HG03460 (cell line): ENCODE measurements around the gene THAP3.
"Not testable (repeated sequence)": the region's sequence is repeated elsewhere in the genome, so short reads cannot be mapped to it uniquely, and the experiment has no call there.

Experiments
- ATAC-seq: cut with Tn5 transposase; IDR thresholded peaks from one replicate; pipeline ENCODE4 v1.9.1; 2021; ENCODE audit not compliant: unreplicated experiment

The THAP3 gene

DNA sequence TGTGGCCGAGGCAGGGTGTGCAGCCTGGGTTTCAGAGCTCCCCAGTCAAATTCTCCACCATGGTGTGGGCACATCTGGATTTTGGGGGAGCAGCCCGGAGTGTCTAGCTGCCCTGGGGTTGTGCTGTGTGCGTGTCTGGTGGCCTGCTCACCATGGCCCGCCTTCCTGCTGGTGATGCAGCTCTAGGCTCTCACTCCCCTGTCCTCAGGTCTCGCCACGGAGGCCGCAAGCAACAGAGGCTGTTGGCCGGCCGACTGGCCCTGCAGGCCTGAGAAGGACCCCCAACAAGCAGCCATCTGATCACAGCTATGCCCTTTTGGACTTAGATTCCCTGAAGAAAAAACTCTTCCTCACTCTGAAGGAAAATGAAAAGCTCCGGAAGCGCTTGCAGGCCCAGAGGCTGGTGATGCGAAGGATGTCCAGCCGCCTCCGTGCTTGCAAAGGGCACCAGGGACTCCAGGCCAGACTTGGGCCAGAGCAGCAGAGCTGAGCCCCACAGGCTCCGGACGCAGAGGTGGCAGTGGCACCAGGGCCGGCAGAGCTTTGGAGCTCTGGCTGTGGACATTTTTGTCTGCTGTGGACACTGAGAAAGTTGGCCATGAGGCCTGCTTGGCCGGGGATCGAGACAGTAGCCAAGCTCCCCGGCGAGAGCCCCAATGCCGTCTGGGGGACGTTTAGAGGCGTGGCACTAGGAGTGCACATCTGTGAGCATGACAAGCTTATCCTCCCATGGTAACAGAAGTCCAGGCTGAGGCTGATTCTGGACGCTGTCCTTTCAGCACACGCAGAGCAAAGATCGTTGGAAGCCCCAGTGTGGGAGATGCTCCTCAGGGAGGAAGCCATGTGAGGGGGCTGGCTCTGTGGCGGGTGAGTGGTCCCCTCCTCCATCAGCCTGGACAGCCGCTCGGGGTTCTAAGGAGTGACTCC is 8.2 kb downstream of the THAP3 start:
- ATAC-seq = no peak

DNA sequence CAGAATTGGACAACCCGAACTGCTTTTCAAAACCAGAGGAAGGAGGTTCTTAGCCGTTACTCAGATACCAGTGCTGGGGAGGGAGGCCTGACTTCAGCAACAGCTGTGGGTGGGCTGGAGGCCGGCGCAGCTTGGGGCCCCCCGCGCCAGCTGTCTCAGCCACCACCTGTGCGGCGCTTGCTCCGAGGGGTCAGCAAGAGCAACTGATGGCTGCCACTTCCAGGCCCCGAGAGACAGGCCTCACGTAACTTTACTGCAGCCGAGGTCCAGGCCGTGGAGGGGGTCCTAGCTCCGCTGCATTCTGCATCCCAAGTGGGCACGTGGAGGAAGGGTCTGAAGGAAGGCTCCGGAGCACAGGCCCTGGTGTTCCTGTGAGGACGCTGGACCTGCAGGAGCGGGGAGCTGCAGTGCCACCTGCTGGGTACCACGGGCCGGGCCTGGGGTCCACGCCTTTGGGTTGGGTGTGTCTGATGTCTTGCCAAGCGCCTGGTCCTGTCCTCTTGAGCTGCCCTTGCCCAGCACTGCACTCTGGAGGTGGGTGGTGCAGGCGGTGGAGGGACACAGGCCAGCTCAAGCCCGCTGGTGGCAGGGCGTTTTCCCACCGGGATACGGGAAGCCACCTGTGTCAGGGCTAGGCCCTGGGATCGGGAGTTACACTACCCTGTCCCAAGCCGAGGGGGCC is 9.8 kb downstream of the THAP3 start:
- no peak for ATAC-seq

DNA sequence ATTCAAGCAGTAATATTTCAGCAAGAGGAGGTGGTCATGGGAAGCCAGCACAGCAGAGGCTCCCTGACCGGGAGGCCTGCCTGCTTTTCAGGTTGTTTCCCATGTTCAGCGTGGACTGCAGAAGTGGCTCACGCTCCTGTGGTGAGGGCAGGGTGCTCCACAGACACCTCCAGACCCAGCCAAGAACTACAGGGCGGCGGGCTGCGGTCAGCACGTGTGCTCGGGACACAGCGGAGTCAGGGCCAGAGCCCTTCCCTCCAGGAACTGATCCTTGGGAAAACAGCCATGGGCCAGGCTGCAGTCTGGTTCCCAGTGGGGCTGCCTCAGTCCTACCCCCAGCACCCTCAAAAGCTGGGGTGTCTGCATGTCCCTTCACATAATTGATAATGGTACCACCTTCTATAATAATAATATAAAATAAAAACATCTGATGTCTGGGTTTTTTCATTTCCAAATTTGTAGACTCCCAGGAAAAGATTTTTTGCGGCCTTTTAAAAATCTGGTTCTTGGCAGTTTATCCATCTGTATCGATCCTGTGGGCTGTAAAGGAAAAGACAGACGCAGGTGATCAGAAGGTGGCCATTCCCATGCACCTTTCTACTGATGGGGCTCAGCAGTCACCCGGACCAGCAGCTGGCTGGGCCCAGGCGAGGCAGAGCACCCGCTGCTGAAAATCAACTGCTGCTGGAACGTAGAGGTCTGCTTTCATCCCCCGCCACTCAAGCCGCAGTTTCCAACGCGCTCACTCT is 10.7 kb downstream of the THAP3 start:
- ATAC-seq = no peak

DNA sequence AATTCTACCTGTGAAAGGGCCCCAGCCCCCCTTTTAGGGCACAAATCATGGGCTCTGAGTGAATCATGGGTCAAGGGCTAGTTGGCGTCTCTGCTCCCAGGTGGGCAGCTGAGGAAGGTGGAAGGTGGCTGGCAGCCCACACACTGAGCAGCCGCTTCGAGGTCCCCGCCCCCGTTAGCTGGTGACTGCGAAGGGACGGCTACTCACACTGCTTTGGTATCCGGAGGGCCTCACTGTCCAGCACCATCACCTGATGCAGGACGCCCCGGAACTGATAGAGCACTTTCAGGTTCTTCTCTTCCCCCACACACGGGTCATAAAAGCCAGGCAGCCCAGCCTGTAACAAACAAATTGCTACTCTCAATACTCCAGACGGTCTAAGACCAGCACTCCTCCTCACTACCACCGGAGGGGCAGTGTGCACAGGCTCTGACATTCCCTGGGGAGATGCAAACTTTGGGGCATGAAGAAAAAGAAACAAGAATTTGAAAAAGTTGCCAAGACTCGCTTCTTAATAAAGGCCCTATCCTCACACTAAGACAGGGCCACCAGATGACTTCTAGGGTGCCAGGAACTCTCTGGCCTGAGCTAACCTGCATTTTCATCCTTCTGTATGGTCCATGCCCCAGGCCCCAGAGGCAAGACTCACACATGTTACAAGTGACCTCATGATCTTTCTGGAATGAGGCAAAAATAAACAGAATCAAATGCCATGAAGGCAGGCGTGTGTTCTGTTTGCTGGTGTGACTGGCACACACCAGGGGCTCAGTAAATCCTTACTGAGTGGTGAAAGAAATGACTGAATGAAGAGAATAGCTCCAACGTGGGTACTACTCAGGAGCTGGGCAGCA is 11.5 kb downstream of the THAP3 start:
- no peak for ATAC-seq

DNA sequence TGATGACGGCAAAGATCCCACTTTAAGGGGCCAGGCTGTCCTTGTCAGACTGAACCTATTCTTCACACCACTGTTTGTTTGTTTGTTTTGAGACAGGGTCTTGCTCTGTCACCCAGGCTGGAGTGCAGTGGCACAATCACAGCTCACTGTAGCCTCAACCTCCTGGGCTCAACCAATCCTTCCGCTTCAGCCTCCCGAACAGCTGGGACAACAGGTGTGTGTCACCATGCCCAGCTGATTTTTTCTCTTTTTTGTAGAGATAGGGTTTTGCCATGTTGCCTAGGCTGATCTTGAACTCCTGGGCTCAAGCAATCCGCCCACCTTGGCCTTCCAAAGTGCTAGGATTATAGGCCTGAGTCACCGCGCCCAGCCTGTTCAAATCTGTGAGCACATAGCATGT is 12.1 kb downstream of the THAP3 start:
- not testable (repeated sequence) for ATAC-seq

DNA sequence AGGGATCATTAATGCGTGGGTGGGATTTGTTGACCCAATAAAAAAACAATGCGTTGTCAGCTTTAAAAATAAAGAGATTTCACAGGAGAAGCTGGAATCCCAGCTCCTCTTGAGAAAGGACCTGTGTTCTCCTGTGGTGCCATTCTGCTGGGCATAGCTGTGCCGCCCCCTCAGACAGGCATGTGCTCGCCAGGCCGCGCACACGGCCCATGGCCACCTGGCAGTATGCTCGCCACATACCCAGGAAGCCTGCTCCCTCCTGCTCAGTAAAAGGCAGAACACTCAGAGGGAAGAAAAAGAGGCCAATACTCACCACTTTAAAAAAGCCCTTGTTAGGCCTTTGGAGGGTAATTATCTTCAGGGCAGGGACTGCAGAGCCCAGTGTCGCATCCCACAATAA is 13.1 kb downstream of the THAP3 start:
- ATAC-seq = no peak

DNA sequence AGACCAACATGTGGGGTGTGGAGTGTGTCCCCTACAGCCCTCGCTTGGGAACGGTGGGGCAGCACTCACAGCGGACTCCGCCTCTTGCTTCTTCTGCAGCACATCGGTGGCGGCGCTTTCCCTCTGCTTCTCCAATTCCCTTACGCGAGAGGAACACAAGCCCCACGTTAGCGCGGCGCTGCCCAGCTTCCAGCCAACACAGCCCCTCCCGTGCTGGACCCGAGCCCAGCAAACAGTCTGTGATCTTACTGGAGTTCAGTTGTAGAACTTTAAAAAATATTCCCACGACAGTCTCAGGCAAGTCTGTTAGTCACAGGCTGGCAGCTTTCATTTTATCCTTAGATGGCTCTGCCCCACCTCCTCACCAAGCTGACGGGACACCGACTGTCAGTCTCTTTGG is 13.6 kb downstream of the THAP3 start:
- ATAC-seq = no peak

DNA sequence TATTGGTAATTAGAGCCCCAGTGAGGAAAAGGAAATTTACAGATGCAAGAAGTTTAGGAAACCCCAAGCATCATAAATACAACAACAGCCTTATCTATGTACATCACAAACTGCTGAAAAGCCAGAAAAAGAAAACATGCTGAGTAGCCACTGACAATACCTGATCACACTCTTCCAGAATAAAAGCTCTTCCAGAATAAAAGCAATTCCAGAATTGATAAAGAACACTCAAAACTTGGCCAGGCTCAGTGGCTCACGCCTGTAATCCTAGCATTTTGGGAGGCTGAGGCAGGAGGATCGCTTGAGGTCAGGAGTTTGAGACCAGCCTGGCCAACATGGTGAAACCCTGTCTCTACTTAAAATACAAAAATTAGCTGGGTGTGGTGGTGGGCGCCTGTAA is 16.2 kb downstream of the THAP3 start:
- ATAC-seq = not testable (repeated sequence)

DNA sequence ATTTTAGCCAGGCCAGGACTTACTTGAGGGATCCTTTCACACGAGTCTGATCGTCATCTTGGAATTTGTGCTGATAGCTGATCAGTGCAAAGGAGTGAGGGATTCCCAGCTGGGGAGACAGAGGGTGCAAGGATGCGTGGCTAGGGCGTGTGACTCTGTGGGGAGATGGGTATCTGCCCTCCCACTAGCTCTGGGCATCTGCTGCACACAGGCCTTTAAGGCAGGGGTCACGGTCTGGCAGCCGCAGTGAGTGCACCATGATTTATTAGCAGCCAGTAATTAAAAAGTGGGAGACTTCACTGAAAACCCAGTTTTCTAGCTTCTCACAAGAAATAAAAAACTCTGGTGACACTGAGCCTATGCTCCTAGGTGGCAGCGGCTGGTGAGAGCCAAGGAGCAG is 20.4 kb downstream of the THAP3 start:
- ATAC-seq = no peak

DNA sequence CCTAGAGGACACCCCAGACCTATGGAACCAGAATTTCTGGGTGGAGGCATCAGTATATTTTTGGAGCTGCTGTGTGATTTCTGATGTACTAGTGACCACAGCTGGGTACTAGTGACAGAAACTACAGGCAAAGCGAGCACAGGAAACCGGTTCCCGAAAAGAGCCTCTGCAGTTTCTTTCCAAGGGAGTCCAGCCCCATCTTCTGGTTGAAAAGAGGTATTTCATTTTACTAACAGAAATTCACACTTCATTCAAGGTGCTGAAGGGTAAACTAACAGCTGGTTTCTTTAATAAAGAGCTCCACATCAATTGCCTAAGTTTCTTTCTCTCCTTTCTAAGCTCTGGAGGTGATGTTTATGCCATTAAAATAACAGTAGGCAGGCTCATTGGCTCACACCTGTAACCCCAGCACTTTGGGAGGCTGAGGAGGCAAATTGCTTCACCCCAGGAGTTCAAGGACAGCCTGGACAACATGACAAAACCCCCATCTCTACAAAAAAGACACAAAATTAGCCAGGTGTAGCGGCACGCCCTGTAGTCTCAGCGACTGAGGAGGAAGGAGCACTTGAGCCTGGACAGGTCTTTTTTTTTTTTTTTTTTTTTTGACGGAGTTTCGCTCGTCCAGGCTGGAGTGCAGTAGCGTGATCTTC is 22.0 kb downstream of the THAP3 start:
- ATAC-seq = no peak

DNA sequence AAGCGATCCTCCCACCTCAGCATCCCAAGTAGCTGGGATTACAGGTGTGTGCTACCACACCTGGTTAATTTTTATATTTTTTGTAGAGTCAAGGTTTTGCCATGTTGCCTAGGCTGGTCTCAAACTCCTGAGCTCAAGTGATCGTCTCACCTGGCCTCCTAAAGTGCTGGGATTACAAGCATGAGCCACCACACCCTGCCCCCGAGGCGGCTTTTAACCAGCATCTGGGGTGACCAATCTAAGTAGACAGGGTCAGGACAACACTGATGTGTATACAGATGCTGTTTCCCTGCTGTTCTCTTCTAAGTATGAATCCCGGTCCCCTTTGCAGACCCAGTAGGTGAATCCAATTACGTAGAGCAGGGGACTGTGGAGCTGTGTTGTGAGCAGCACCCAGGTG is 23.9 kb downstream of the THAP3 start:
- no peak for ATAC-seq

DNA sequence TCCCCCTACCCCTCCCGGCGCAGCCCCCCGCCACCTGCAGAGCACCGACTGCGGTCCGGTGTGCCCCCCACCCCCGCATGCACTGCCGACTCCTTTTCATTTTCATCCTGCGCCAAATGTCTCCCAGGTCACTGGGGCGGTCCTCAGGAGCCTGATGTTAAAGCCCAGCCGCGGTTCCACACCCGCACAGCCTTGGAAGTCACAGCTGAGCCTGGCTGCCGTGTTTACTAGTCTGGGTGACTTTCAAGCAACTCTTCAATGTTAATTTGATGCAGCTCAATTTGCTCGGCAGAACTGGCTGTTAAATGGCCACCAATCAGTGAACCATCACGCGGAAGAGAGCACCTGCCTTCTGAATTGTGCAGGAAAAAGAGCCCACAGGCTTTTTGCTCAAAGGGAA is 27.2 kb downstream of the THAP3 start:
- no peak for ATAC-seq

DNA sequence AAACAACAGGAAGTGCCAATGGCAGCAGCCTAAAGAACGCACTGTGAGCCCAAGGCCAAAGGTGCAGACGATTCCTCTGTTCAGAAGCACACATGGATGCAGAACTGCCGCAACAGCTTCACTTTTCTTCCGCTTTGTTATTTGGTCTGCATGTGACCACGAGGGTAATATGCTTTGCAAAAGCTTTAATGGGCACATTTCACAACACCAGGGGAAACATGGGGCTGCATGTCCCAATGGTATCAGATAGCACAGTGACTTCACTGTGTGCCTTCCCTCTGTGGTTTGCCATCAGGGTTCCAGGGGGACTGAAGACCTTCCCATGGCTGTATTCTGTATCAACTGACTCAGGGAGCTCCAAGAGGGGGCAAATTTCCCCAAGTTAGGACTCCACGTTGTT is 28.3 kb downstream of the THAP3 start:
- ATAC-seq = no peak

DNA sequence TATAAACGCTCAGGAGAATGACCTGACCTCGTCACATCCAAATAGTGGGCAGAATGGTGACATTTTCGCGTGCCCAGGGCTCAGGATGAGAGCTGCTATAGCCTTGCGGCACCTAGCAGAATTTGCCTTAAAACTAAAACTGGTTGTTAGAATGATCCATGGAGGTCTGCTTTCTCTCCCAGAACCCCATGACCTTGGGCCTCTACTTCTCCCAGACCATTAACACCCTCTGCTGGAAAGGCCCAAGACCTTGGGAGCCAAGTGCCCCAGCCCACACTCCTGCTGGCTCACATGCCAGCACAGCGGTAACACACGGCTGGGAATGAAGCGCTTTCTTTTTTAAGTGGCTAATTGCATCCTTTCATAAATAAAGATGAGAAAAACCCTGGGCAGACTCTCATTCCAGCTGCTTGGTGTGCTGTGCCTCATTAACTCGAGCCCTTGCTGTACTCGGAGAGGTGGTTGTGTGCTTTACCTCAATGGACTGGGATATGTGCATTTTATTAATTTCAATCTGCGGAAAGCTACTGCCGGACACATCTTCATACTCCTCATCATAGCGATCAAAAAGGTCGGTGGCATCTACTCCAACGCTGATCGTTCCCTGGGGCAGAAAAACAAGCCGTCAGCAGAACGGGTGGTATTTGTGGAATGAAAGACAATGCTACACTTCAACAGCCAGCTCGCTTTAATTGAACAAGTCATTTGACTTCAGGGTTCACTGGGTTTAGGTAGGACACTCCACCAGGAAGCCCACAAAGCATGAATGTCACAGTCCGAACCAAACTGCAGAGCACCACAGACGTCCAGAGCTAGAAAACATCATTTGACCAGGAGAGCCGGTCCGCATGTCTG is 29.0 kb downstream of the THAP3 start:
- no peak for ATAC-seq

DNA sequence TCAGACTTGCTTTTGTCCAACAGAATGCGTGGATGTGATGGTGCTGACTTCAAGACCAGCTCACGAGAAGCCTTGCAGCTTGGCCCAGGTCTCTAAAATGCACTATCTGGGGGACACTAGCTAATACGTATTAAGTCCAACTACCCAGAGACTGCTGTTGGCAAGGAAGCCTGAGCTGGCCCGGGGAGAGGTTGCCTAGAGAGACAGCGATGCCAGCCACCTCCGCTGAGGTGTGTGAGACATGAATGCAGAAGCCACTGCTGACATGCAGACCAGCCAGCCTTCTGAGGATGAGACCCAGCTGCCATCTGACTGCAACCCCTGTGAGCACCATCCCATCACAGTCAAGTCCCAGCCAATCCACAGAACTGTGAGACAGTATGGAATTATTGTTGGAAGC is 32.5 kb downstream of the THAP3 start:
- no peak for ATAC-seq

DNA sequence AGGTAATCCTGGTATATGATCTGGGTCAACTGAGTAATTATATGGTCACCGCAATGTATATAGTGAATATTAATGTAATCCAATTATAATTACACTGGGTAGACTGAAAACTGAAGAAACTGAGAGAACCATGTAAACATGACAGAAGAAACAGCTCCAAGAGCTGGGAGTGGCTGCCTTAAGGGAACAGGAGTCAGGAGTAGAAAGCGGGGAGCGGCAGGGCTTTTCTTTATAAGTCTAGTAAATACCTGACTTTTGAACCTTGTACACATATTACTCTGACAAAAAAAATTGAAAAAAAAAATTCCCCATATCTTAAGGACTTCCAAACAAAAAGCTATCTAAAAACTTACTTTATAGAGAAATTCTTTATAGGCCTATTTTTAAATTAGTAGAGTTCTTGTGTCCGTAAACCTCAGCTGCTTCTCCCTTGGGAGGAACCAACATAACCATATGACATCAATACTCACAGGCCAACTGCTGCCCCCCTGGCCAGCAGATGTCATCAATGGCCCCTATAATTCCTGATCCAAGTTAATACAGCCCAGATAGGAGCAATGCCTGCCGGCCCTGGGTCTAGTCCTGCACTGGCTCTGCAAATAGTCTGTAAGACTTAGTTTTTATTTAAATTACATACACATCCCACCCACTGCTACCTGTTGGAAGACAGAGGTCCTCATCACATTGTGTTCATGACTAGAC is 33.8 kb downstream of the THAP3 start:
- ATAC-seq = no peak

DNA sequence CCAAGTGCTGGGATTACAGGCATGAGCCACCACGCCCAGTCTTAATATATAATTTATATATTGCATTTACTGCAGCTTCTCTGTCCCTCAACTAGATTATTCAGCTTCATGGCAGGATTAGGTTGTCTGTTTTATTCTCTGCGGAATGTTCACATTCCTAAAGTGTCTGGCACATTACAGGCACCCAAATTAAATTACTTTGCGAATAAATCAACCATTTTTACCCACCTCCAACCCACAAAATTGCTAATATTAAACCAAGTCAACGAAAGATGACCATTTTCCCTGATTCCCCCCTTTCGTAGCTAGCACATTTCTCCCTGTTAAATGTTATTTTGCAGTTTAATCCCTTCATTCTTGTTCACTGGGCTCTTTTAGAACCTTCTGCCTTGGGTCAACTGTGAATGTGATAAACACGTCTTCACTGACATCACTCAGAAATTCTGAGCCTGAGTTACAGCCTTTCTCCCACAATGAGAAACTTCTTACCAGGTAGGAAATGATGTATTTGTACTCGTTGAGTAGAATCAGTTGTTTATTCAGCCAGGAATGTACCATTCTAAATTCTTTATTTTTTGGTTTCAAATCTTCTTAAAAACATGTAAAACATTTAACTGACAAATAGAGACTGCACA is 35.9 kb downstream of the THAP3 start:
- ATAC-seq = no peak

DNA sequence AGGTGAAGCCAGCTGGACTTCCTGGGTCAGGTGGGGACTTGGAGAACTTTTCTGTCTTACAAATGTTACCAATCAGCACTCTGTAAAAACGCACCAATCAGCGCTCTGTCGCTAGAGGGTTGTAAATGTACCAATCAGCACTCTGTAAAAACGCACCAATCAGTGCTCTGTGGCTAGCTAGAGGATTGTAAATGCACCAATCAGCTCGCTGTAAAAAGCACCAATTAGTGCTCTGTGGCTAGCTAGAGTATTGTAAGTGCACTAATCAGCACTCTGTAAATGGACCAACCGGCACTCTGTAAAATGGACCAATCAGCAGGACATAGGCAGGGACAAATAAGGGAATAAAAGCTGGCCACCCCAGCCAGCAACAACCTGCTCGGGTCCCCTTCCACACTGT is 37.8 kb downstream of the THAP3 start:
- not testable (repeated sequence) for ATAC-seq
